ENCODE measurements around the gene FLYWCH2.

DNA sequence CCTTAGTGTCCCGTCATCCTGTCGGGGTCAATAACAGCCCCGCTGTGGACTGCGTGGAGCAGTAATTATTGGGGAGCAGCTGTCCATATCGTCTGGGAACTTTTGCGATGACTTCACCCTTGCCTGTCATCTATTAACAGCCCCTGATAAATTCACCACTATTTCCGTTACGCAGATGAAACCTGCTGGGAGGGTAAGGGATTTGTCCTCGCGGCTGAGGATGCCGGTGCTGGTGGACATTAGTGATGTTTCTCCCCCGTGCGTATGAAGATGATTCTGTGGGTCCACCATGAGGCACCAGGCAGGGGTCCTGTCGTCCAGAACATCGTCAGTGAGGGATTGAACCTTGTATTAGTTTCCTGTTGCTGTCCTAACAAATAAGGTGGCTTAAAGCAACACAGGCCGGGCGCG is 1.0 kb downstream of the FLYWCH2 start:
- TF ChIP-seq, protein P1, sequence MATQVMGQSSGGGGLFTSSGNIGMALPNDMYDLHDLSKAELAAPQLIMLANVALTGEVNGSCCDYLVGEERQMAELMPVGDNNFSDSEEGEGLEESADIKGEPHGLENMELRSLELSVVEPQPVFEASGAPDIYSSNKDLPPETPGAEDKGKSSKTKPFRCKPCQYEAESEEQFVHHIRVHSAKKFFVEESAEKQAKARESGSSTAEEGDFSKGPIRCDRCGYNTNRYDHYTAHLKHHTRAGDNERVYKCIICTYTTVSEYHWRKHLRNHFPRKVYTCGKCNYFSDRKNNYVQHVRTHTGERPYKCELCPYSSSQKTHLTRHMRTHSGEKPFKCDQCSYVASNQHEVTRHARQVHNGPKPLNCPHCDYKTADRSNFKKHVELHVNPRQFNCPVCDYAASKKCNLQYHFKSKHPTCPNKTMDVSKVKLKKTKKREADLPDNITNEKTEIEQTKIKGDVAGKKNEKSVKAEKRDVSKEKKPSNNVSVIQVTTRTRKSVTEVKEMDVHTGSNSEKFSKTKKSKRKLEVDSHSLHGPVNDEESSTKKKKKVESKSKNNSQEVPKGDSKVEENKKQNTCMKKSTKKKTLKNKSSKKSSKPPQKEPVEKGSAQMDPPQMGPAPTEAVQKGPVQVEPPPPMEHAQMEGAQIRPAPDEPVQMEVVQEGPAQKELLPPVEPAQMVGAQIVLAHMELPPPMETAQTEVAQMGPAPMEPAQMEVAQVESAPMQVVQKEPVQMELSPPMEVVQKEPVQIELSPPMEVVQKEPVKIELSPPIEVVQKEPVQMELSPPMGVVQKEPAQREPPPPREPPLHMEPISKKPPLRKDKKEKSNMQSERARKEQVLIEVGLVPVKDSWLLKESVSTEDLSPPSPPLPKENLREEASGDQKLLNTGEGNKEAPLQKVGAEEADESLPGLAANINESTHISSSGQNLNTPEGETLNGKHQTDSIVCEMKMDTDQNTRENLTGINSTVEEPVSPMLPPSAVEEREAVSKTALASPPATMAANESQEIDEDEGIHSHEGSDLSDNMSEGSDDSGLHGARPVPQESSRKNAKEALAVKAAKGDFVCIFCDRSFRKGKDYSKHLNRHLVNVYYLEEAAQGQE (IDR thresholded peaks at IDR 0.05; ENCODE audit: insufficient read depth in 1 of 2, low read depth in 2 of 2, low read length in 2 of 2): no peak
- no peak for TF ChIP-seq POLR2AphosphoS5 (IDR thresholded peaks at IDR 0.05; ENCODE audit: low read depth, low read length)

Measured in PFSK-1 (cell line).